HepG2 (cell line): ENCODE data around the gene AKR1E2. TPM values are rescaled to one million over a fixed set of nuclear protein-coding genes. Genes with fewer than 3 reads are reported as not detected.

Experiments
- ATAC-seq: fragments of 200-7000 bp; cut with Tn5 transposase; 3 replicates; pipeline ENCODE4 v1.9.1; 2020; ENCODE audit warnings: mild to moderate bottlenecking, moderate library complexity
- BruUV-seq: library from RNA; stranded (reverse); fragments of 400-500 nt; replicated peaks from 2 replicates; lab custom pipeline; 2021; lab: Mats Ljungman, UMichigan
- CTCF ChIA-PET: fragments of 300-600 bp; formaldehyde crosslinking; extraction: SDS; loops from one replicate; lab custom pipeline; 2021; ENCODE audit warnings: low total read pairs, inconsistent platforms, low intra/inter-chr PET ratio; lab: Yijun Ruan, JAX
- POLR2A ChIA-PET: fragments of 350-600 bp; sonication (Branson Sonifier 250); formaldehyde crosslinking; loops from one replicate; lab custom pipeline; 2020; ENCODE audit warnings: antibody characterized with exemption, inconsistent platforms; lab: Yijun Ruan, JAX
- DNase-seq: peaks from one replicate; pipeline ENCODE4 v3.0.0-alpha.2; 2015; ENCODE audit warnings: low spot score
- FAIRE-seq: peaks from 3 replicates; lab custom pipeline; 2011; peaks lifted over from hg19 to GRCh38; lab: Jason Lieb, UNC
- H2AFZ ChIP-seq: one replicate; pipeline ENCODE4 v1.6.1; 2011; ENCODE audit warnings: low read length, inconsistent platforms
- H3K27ac ChIP-seq: fragments of 300-600 bp; 3 replicates; pipeline ENCODE4 v1.8.0; 2011; ENCODE audit warnings: mixed run types, mild to moderate bottlenecking, mixed read lengths, low read length, inconsistent platforms; ENCODE audit not compliant: insufficient read depth; ENCODE audit errors: extremely low read length
- H3K27me3 ChIP-seq, 2 experiments: fragments of 200-600 bp in 1 of 2; 2 replicates in 1 of 2; 3 replicates in 1 of 2; pipeline versions ENCODE4 v1.6.0 to v1.8.0; 2011; ENCODE audit warnings: low read length in 2 of 2, mild to moderate bottlenecking in 2 of 2, moderate library complexity in 2 of 2, inconsistent platforms in 1 of 2; ENCODE audit not compliant: insufficient read depth in 2 of 2, control insufficient read depth in 1 of 2
- H3K36me3 ChIP-seq, 2 experiments: fragments of 200-600 bp in 1 of 2; replicated peaks in 1 of 2; 2 replicates in 1 of 2; 3 replicates in 1 of 2; pipeline versions ENCODE4 v1.5.1 to v1.8.0; 2011; ENCODE audit warnings: low read length in 2 of 2, inconsistent platforms in 1 of 2; ENCODE audit not compliant: insufficient read depth in 2 of 2, control insufficient read depth in 1 of 2
- H3K4me1 ChIP-seq: 2 replicates; pipeline ENCODE4 v1.5.1; 2012; ENCODE audit warnings: low read length, inconsistent platforms; ENCODE audit not compliant: insufficient read depth
- H3K4me2 ChIP-seq: 2 replicates; pipeline ENCODE4 v1.6.0; 2011; ENCODE audit warnings: low read depth, low read length, inconsistent platforms
- H3K4me3 ChIP-seq, 3 experiments: fragments of 200-600 bp in 1 of 3; sonication (generic), shearing (Covaris generic) in 1 of 3; replicated peaks in 1 of 3; 2 replicates each; pipeline ENCODE4 v1.5.1; 2011 to 2016; ENCODE audit warnings: low read length in 3 of 3, inconsistent platforms in 2 of 3, low read depth in 2 of 3, mild to moderate bottlenecking in 2 of 3, control low read depth in 1 of 3, mixed read lengths in 1 of 3; ENCODE audit not compliant: insufficient read depth in 1 of 3
- H3K79me2 ChIP-seq: one replicate; pipeline ENCODE4 v1.6.1; 2011; ENCODE audit warnings: low read length, inconsistent platforms; ENCODE audit not compliant: insufficient read depth
- H3K9ac ChIP-seq: 2 replicates; pipeline ENCODE4 v1.6.0; 2011; ENCODE audit warnings: mild to moderate bottlenecking, low read depth, low read length, inconsistent platforms; ENCODE audit not compliant: insufficient read depth
- H3K9me3 ChIP-seq: 2 replicates; pipeline ENCODE4 v1.5.1; 2012; ENCODE audit warnings: mild to moderate bottlenecking, low read length
- H4K20me1 ChIP-seq: 2 replicates; pipeline ENCODE4 v1.6.0; 2011; ENCODE audit warnings: inconsistent platforms, mild to moderate bottlenecking, low read length, moderate library complexity; ENCODE audit not compliant: insufficient read depth
- ARHGAP35 ChIP-seq: sonication (generic); formaldehyde crosslinking; IDR thresholded peaks from 2 replicates; pipeline ENCODE4 v1.9.0; 2022; ENCODE audit warnings: mild to moderate bottlenecking, inconsistent platforms, moderate library complexity, missing genetic modification reagents, borderline replicate concordance
- ARID5B ChIP-seq: IDR thresholded peaks from 2 replicates; pipeline ENCODE4 v1.4.0; 2020; ENCODE audit warnings: mild to moderate bottlenecking, missing genetic modification reagents
- NCOA5 ChIP-seq: sonication (generic); formaldehyde crosslinking; IDR thresholded peaks from 2 replicates; pipeline ENCODE4 v1.4.0; 2020; ENCODE audit warnings: missing genetic modification reagents
- ZEB1 ChIP-seq: IDR thresholded peaks from 2 replicates; pipeline ENCODE4 v1.6.1; 2012; ENCODE audit warnings: mild to moderate bottlenecking, low read depth, inconsistent platforms; ENCODE audit not compliant: insufficient replicate concordance
- ZNF12 ChIP-seq: sonication (generic); formaldehyde crosslinking; IDR thresholded peaks from 2 replicates; pipeline ENCODE4 v1.5.0; 2020; ENCODE audit warnings: missing genetic modification reagents
- ZNF230 ChIP-seq: sonication (generic); formaldehyde crosslinking; IDR thresholded peaks from 2 replicates; pipeline ENCODE4 v1.4.0; 2020; ENCODE audit warnings: mild to moderate bottlenecking, missing genetic modification reagents
- ZNF383 ChIP-seq: sonication (generic); formaldehyde crosslinking; IDR thresholded peaks from 2 replicates; pipeline ENCODE4 v1.4.0; 2020; ENCODE audit warnings: missing genetic modification reagents, mild to moderate bottlenecking, borderline replicate concordance
- ZNF7 ChIP-seq: IDR thresholded peaks from 2 replicates; pipeline ENCODE4 v1.6.1; 2016; ENCODE audit warnings: missing biosample characterization, missing genetic modification reagents
- ZSCAN25 ChIP-seq: sonication (generic); formaldehyde crosslinking; IDR thresholded peaks from 2 replicates; pipeline ENCODE4 v1.8.0; 2022; ENCODE audit warnings: mild to moderate bottlenecking, missing genetic modification reagents
- ZSCAN9 ChIP-seq: IDR thresholded peaks from 2 replicates; pipeline ENCODE4 v1.6.1; 2016; ENCODE audit warnings: borderline replicate concordance
- WGBS: methylation state at CpG from one replicate; pipeline ENCODE4 v1.1.6; 2017; ENCODE audit warnings: low lambda C conversion rate; 5-methylcytosine and 5-hydroxymethylcytosine counted together
- in situ Hi-C: cut with HindIII; loops from 2 replicates; pipeline ENCODE4 v1.10.0; 2017; ENCODE audit warnings: low pct_unique_long_range_greater_than_20kb; ENCODE audit not compliant: extremely low pct_ligation_motif_present
- intact Hi-C: fragments of 100-400 bp; cut with micrococcal nuclease; formaldehyde crosslinking; loops from one replicate; pipeline ENCODE4 v1.10.0; 2022; ENCODE audit not compliant: unreplicated experiment
- polyA plus RNA-seq, 8 experiments: library from polyadenylated mRNA; depleted of rRNA in 3 of 8; stranded (reverse) in 7 of 8; unstranded in 1 of 8; fragments of >200 nt; fragmentation: Illumina TruSeq in 4 of 8; extraction: Trizol in 4 of 8; gene quantifications; 2 replicates each; pipeline versions ENCODE4 v1.2.1 to v1.2.3, GENCODE V29; 2011 to 2016; ENCODE audit warnings: low read depth in 4 of 8, missing spikeins in 1 of 8, mixed read lengths in 1 of 8; ENCODE audit not compliant: insufficient read depth in 1 of 8
- total RNA-seq, 5 experiments: library from RNA; depleted of rRNA; stranded (reverse); fragments of >200 nt; fragmentation: Illumina TruSeq; extraction: Trizol; gene quantifications; 2 replicates each; pipeline ENCODE4 v1.2.3, GENCODE V29; 2016; ENCODE audit warnings: low read depth in 1 of 5

AKR1E2 gene
- total and polyA plus RNA-seq, 2 of the 13 experiments (the other 11 are each of a cell fraction or from before 2014, with no cell fraction given): not detected

GRCh38 chr10:4844864-4845263, 18.9 kb downstream of the AKR1E2 start:
- Histone ChIP-seq H3K79me2 (no peaks in the 10 kb centered on the region), H3K4me2 (no peak overlapping the region), H2AFZ (no peak overlapping the region), H3K9ac (no peak overlapping the region), H3K27ac (no peak overlapping the region), H3K4me3 (no peak overlapping the region), H4K20me1 (no peaks in the 10 kb centered on the region)
- BruUV-seq: no TSS peak
- no peak for DNase-seq
- no peak for FAIRE-seq
- no peak for ATAC-seq
- 85% methylated on average over 5 of the region's 25 CpGs for WGBS
- in situ Hi-C loops (loop anchor here (5.0 to 25.0 kb wide), 3 partner anchors 137 to 542 kb away; partner anchors contain the start of gene AKR1C3), intact Hi-C loops (loop anchor here (5.0 kb wide), 2 partner anchors 122 to 537 kb away; no protein-coding TSS in a partner anchor)
- CTCF ChIA-PET: no interaction called here
- TF ChIP-seq ZNF7 (CRISPR knock-in tag) (no peak), ZSCAN9 (CRISPR knock-in tag) (no peak)
- TF ChIP-seq, all 625 proteins: peak for 0
- Histone ChIP-seq H3K27me3 (peaks cover 3 to 34% of the 10 kb centered on the region in 2 experiments; a peak in 2 of 5 replicates), H3K4me1 (peaks cover 12% of the 10 kb centered on the region), H3K36me3 (no peaks in the 10 kb centered on the region), H3K9me3 (no peaks in the 10 kb centered on the region)
- POLR2A ChIA-PET: no interaction called here

- no peak overlapping the region for H3K9ac ChIP-seq
- no peaks in the 10 kb centered on the region for H3K36me3 ChIP-seq
- TF ChIP-seq ARID5B: no peak
- TF ChIP-seq ZSCAN25 (CRISPR knock-in tag): no peak
- TF ChIP-seq ZNF230 (CRISPR knock-in tag): no peak
- TF ChIP-seq ZEB1: no peak
- TF ChIP-seq ZNF383 (CRISPR knock-in tag): no peak
- no peak for TF ChIP-seq ARHGAP35 (CRISPR knock-in tag)
- TF ChIP-seq ZNF12: no peak
- no peak for TF ChIP-seq NCOA5 (CRISPR knock-in tag)
- peaks cover 20% of the 10 kb centered on the region for H3K4me1 ChIP-seq
- H3K4me2 ChIP-seq: no peak overlapping the region
- CTCF ChIA-PET: no interaction called here
- intact Hi-C loops: loop anchor here (5.0 kb wide), 2 partner anchors 122 to 537 kb away; no protein-coding TSS in a partner anchor
- BruUV-seq: no TSS peak
- H3K79me2 ChIP-seq: no peaks in the 10 kb centered on the region
- no peak overlapping the region for H2AFZ ChIP-seq
- no peaks in the 10 kb centered on the region for H3K9me3 ChIP-seq
- H3K27me3 ChIP-seq: peaks cover 3 to 25% of the 10 kb centered on the region in 2 experiments; a peak in 2 of 5 replicates
- in situ Hi-C loops: loop anchor here (5.0 to 25.0 kb wide), 3 partner anchors 137 to 542 kb away; partner anchors contain the start of gene AKR1C3
- no peak overlapping the region for H3K4me3 ChIP-seq
- WGBS: 79% methylated on average over 6 of the region's 11 CpGs
- no peak for FAIRE-seq
- H3K27ac ChIP-seq: no peak overlapping the region
- H4K20me1 ChIP-seq: no peaks in the 10 kb centered on the region
- DNase-seq: no peak
- ATAC-seq: no peak
- POLR2A ChIA-PET: no interaction called here
Measured at GRCh38 chr10:4845766-4846165, 19.8 kb downstream of the AKR1E2 start.
